GM19452 (cell line): ENCODE measurements around the gene ACTG2.

Experiments
- ATAC-seq: cut with Tn5 transposase; IDR thresholded peaks from one replicate; pipeline ENCODE4 v1.9.1; 2021; ENCODE audit not compliant: unreplicated experiment

ACTG2 gene

DNA sequence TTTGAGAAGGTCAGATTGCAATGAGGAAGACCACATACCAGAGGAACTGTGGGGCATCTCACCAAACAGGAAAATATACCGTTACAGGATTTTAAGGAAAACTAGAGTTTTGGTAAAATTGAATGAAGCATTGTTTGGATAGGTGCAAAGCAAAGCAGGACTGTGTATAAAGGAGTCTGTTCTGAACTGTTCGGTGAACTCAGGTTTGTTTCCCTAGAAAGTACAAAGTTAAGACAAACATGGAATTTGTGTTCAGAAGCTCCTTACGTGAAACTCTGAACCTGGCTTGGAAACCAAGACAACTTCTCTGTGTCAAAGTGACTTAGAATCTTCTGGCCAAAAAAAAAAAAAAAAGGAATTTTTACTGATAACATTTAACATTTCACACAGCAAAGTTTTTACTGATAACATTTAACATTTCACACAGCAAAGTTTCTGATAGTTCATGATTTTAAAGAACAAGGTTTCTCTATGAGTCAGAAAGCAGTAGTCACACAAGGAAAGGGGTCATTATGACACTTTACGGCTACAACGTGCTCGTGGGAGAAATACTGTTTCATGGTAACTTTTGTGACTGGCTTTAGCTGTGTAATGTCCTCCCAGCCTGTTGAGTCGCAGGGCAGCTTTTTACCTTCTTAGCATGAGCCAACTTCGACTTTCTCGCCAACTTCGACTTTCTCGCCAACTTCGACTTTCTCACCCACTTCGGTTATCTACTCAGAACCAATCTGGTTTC is 70.7 kb downstream of the ACTG2 start:
- ATAC-seq, result no peak

DNA sequence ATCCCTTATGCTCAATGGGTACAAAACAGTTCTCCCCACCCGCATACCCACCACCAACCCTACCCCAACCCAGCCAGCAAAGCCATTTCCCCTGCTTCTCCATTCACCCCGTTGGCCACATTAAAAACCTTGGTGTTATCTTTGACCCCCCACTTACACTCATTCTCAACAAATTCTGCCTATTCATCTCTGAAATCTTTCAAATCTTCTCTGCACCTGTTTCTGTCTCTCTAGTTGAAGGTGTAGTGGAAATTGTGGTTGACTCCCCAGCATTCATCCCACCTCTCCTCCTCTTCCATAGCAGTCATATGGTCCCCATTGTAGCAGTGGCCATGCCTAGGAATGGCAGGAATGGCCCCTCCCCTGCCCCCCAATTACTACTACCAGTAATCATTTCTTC is 71.4 kb downstream of the ACTG2 start:
- ATAC-seq, result no peak

DNA sequence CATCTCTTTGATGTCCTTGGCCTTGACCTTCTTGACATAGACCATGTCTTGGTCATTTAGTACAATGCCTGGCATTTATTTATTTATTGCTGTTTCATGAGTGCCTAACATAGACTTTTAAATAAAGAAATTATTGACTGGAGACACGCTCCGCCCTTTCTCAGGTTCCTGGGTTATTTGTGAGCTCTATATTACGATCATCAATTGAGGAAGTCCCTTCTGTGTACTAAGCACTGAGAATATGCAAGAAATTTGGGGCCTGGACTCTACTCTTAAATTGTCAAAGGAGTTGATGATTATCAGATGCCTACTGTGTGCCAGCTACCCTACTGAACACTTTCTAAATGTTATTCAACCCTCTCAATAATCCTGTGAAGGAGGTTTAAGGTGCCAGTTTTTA is 72.2 kb downstream of the ACTG2 start:
- ATAC-seq, result no peak

DNA sequence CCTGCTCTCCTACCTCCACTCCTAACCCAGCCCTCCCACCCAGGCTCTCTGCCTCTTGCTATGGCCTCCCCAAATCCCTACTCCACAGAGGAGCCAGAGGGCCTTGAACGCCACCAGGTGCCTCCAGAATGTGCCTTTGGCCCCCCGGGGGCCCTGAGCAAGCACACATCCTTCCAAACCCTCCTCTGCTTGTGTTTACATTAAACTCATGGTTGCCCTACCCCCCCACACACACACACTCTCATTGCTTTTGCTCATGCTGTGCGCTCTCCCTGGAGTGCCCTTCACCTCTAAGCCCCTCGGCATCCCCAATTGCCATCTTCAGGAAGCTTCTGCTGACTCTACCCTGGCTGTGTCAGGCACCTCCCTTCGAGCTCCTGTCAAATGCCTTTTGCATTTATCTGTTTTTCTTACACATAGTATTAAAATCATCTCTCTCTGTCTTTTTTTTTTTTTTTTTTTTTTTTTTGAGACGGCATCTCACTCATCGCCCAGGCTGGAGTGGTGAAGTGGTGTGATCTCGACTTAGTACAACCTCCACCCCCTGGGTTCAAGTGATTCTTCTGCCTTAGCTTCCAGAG is 75.6 kb downstream of the ACTG2 start:
- ATAC-seq, result no peak

DNA sequence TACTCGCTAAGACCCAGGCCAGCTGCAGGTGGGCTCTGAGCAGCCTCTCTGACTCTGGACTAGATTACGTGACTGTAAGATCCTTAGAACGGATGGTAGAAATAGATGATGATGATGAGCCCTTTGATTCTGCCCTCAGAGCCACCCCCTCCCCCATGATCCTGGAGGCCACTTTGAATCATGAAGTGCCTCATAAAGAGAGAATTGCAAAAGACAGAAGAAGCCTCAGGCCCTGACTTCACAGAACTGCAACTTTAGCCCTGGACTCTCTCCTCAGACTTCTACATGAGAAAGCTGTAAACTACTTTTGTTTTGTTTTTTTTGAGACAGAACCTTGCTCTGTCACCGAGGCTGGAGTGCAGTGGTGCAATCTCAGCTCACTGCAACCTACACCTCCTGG is 76.5 kb downstream of the ACTG2 start:
- no peak for ATAC-seq
